HG03064 (cell line): Measurements from ENCODE around the gene PCDH15.

ENCODE experiments used
- ATAC-seq: cut with Tn5 transposase; IDR thresholded peaks from one replicate; pipeline ENCODE4 v1.9.1; 2021; ENCODE audit warnings: low read depth; ENCODE audit not compliant: unreplicated experiment

The PCDH15 gene

GRCh38 chr10:54710918-54711317, 90.1 kb downstream of the PCDH15 start:
- no peak for ATAC-seq

GRCh38 chr10:54708591-54708990, 92.4 kb downstream of the PCDH15 start:
- ATAC-seq = no peak

GRCh38 chr10:54708021-54708420, 93.0 kb downstream of the PCDH15 start:
- ATAC-seq = no peak

GRCh38 chr10:54702583-54703485, 98.2 kb downstream of the PCDH15 start:
- no peak for ATAC-seq

- ATAC-seq = no peak
These were observed 109.7 kb downstream of the PCDH15 start for GRCh38 chr10:54691331-54691730.

- no peak for ATAC-seq
These were observed 118.5 kb downstream of the PCDH15 start for GRCh38 chr10:54682554-54682953.

GRCh38 chr10:54681136-54681535, 119.9 kb downstream of the PCDH15 start:
- no peak for ATAC-seq

GRCh38 chr10:54667136-54667535, 133.9 kb downstream of the PCDH15 start:
- ATAC-seq = no peak

GRCh38 chr10:54666192-54666591, 134.8 kb downstream of the PCDH15 start:
- ATAC-seq = no peak

- ATAC-seq = no peak
These were observed 135.9 kb downstream of the PCDH15 start for GRCh38 chr10:54665095-54665494.

GRCh38 chr10:54660397-54660796, 140.6 kb downstream of the PCDH15 start:
- ATAC-seq = no peak

GRCh38 chr10:54656643-54657042, 144.4 kb downstream of the PCDH15 start:
- no peak for ATAC-seq

- ATAC-seq = no peak
These were observed 147.5 kb downstream of the PCDH15 start for GRCh38 chr10:54653518-54653917.

- no peak for ATAC-seq
These were observed 150.5 kb downstream of the PCDH15 start for GRCh38 chr10:54650547-54650946.

GRCh38 chr10:54622017-54622416, 179.0 kb downstream of the PCDH15 start:
- ATAC-seq = no peak

GRCh38 chr10:54620352-54620751, 180.7 kb downstream of the PCDH15 start:
- ATAC-seq = no peak

- no peak for ATAC-seq
These were observed 187.0 kb downstream of the PCDH15 start for GRCh38 chr10:54614072-54614471.

GRCh38 chr10:54613162-54613561, 187.9 kb downstream of the PCDH15 start:
- ATAC-seq = no peak

- ATAC-seq = no peak
These were observed 191.6 kb downstream of the PCDH15 start for GRCh38 chr10:54609423-54609822.

- no peak for ATAC-seq
These were observed 193.0 kb downstream of the PCDH15 start for GRCh38 chr10:54607983-54608382.

- ATAC-seq = no peak
These were observed 206.7 kb downstream of the PCDH15 start for GRCh38 chr10:54594289-54594688.

- ATAC-seq = no peak
These were observed 213.1 kb downstream of the PCDH15 start for GRCh38 chr10:54587971-54588370.
